Activated CD4-positive, alpha-beta T cell treated with anti-CD3 and anti-CD28 coated beads, Interleukin-2, amount 50 U/mL, for 1 hour (primary cell): ENCODE results near the gene OR14A2.
"Not testable (repeated sequence)": the region's sequence is repeated elsewhere in the genome, so short reads cannot be mapped to it uniquely, and the experiment has no call there.

Source experiments
- DNase-seq: peaks from one replicate; pipeline ENCODE4 v3.0.0-alpha.2; 2020

The OR14A2 gene

DNA sequence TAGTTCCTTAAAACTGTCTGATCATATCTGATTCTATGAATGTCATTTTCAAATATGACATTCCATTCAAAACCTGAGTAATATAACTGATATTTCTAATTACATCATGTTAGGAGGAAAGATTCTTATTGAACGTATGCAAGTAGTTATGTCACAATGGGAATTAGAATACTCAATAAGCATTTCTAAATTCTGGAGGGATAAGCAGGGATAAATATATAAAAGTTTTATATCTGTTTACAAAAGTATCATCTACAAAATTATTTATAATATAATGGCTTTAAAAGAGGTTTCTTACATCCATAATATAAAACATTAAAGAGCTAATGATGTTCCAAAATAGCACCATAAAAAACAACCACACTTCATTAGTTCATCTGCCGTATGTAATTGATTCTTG lies at the start of gene OR14A2:
Gene OR14A2, minus strand, starts transcription at position 101 of the 400 bp plus-strand sequence.
- no peak for DNase-seq

GRCh38 chr1:247797518-247797917 lies 49.6 kb upstream of the OR14A2 start:
- no peak for DNase-seq

DNA sequence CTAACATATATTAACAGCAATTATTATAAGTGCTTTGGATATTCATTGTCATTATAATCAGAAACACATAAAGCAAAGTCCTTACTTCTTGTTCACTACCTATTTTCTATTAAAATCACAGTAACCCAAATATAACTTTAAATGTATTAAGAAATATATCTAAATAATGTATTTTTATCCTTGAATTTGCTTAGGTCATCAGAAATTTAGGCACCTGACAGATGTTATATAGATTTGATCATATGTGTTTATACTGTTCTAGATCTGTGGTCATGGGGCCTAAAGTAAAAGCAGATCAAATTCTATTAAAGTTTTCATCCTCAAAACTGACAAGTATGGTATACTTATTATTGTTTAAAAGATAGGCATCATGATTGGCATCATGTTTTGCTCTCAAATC lies 21.7 kb upstream of the OR14A2 start:
- no peak for DNase-seq

DNA sequence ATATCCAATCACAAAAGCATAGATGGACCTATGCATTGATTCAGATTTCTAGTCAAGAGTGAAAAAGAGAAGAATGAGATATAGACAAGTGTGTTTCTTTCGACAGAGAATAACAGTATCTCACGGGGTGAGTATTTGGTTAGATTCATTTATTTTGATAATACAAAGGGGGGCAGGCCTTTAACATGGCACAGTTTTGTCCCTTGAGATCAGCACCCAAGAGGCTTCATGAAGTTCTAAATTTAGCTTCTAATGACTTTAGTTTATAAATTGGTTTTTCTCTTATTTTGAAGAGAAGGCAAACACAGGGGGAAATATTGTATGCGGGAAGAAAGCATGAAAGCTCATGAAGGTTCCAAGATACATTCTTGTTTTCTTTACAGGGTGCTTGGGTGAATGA lies 12.5 kb upstream of the OR14A2 start, which contains the start of gene OR1C1:
Gene OR1C1, minus strand, starts transcription at position 101 of the 400 bp plus-strand sequence. CDS start 2,150 bp downstream, outside the sequence.
- no peak for DNase-seq

GRCh38 chr1:247754311-247754710 lies 6.4 kb upstream of the OR14A2 start:
- not testable (repeated sequence) for DNase-seq

GRCh38 chr1:247749870-247750269 lies 1.9 kb upstream of the OR14A2 start:
- DNase-seq: no peak

DNA sequence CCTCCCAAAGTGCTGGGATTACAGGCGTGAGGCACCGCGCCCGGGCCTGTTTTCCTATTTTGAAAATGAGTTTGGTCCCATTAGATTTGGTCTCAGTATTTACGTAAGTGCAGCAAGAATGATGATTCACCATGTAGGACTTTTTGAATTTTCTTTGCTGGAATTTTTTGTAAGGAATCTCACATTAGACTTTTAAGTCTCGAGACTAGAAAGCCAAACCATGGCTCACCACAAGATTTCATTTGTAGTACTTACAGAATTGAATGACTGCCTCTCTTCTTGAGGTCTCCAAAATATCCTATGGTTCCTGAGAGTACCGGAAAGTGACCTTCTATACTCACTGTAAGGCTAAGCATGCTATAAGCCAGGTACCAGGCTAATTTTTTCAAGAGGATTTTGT lies 325 bp downstream of the OR14A2 start:
- no peak for DNase-seq

GRCh38 chr1:247746391-247746935 lies 1.5 kb downstream of the OR14A2 start:
- no peak for DNase-seq

DNA sequence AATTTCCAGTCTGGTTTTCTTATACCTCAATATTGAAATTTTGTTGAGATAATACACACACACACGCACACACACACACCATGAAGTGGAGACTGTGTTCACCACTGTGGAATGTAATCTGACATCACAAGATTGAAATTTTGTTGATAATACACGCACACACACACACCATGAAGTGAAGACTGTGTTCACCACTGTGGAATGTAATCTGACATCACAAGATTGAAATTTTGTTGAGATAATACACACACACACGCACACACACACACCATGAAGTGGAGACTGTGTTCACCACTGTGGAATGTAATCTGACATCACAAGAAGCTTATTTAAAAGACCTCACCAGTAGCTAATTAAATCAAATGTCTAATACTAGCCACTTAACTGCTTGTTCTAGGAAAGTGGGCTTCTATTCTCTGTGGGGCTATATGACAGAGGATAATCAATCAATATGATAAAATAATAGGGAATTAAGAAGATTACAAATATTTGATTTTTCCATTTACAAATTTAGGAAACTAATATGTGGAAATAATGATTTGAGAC lies 5.7 kb downstream of the OR14A2 start:
- not testable (repeated sequence) for DNase-seq

GRCh38 chr1:247741756-247742155 lies 6.2 kb downstream of the OR14A2 start:
- DNase-seq: no peak

GRCh38 chr1:247740721-247741120 lies 7.2 kb downstream of the OR14A2 start:
- no peak for DNase-seq

GRCh38 chr1:247738315-247738714 lies 9.6 kb downstream of the OR14A2 start, which contains the start of gene OR14K1:
Gene OR14K1 (plus strand): TSS chr1:247738615. CDS start chr1:247738615, 0 bp downstream.
- no peak for DNase-seq

DNA sequence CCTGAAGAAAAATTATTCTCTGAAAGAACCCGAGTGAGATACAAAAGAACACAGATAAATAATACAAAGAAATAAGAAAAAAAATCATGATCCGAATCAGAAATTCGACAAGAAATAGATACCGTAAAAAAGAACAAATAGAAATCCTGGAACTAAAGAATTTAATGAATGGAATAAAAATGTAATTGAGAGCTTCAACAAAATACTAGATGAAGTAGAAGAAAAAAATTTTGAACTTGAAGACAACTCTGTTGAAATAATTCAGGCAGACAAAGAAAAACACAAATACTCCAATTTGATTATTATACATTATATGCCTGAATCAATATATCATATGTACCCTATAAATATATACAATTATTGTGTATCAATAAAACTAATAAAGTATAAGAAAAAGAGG lies 26.7 kb downstream of the OR14A2 start:
- DNase-seq: no peak

DNA sequence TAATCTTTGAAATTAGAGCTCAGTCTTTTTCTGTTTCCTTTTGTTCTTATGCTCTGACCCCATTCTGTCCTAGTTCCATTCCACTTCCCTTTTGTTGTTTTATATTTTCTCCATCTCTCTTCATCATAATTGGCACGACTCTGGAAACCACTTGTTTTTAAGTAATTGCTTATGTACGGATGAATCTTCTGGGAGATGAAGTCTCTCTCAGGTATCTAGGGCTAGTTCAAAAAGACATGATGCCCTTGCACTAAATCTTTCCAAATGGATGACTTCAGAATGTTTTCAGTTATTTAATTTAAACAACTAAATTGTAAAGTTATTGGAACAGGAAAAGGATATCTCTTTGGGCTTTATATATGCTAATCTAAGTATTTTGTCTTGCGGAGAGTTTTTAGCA lies 31.4 kb downstream of the OR14A2 start, which contains the start of gene OR6F1:
Gene OR6F1, minus strand, starts transcription at position 101 of the 400 bp plus-strand sequence. CDS start 3,891 bp downstream, outside the sequence.
- DNase-seq: no peak

DNA sequence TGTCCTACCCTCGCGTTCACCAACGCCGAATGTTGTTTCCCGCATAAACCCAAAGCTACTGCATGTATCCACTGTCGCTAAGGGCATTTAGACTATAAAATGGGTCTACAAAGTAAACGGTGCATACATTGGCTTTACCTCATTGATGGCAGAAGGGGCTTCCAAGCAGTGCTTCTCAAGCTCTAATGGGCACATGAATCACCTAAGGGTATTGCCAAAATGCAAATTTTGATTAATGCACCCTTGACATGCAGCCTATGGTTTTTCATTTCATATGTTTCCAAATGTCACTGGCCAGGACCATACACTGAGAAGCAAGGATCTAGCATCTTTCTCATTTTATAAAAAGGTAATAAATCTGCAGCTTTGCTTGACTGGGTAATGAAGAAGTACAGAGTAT lies 34.2 kb downstream of the OR14A2 start:
- DNase-seq: no peak

DNA sequence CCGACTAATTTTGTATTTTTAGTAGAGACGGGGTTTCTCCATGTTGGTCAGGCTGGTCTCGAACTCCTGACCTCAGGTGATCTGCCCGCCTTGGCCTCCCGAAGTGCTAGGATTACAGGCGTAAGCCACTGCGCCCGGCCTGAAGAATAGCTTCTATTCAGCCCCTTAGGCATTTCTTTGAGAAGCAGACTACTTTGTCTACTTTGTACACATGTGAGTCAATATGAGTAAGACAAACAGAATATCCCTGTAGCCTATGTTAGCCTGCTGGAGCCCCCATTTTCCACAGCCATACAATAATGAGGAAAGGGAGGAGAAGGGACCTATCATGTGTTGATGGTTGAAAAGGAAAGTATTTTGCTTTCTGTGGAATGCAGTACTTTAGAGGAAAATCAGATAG lies 37.3 kb downstream of the OR14A2 start:
- not testable (repeated sequence) for DNase-seq

- DNase-seq: no peak
These were observed 46.6 kb downstream of the OR14A2 start for GRCh38 chr1:247701338-247701737.

- DNase-seq: peak; percentile 3
These were observed 66.5 kb downstream of the OR14A2 start for GRCh38 chr1:247681288-247681897.

DNA sequence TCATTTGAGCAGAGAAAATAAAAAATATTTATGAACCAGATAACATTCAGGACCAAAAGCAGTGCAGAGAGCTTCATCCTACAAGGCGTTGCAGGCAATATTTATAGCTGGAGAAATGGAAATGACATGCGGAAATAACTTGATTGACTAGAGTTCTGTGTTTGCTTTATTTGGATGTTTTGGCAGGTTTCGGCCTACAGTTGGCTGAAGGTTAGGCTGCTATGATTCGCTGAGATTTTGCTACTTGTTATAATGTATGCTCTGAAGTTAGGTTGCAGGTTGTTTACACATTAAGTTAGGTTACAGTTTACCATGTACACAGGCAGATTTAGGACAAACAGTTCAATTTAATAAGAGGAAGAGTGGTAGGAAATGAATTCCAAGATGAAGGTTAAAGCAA lies 67.8 kb downstream of the OR14A2 start:
- no peak for DNase-seq

GRCh38 chr1:247679639-247680038 lies 68.3 kb downstream of the OR14A2 start, which contains the start of gene OR13G1:
Gene OR13G1 (minus strand): TSS chr1:247679739. CDS start chr1:247673041, 6,698 bp downstream.
- DNase-seq: no peak
